Right atrium auricular region (tissue), 2 donors: Measurements from ENCODE around the gene GAP43. TPM values are rescaled to one million over a fixed set of nuclear protein-coding genes. Genes with fewer than 3 reads are reported as not detected.
A peak's percentile ranks its signal among the peaks of the same experiment; 100 is the strongest.

Experiments used
- DNase-seq: peaks from one replicate; pipeline ENCODE4 v3.0.0-alpha.2; 2019; ENCODE audit warnings: low spot score
- H3K27ac ChIP-seq, 2 donors: fragments of 200-600 bp; sonication (generic); 1 replicate in 1 of 2; 2 replicates in 1 of 2; pipeline ENCODE4 v1.5.1; 2016 to 2019
- H3K27me3 ChIP-seq, 2 donors: fragments of 200-600 bp; sonication (generic); one replicate each; pipeline versions ENCODE4 v1.5.1 to v1.6.0; 2017 to 2019
- H3K36me3 ChIP-seq: fragments of 200-600 bp; sonication (generic); one replicate; pipeline ENCODE4 v1.5.1; 2016
- H3K4me1 ChIP-seq, 2 donors: fragments of 200-600 bp; sonication (generic); one replicate each; pipeline versions ENCODE4 v1.5.1 to v1.6.0; 2017 to 2019
- H3K4me3 ChIP-seq, 2 donors: fragments of 200-600 bp; sonication (generic); 1 replicate in 1 of 2; 2 replicates in 1 of 2; pipeline ENCODE4 v1.5.1; 2017 to 2019; ENCODE audit warnings: mild to moderate bottlenecking in 1 of 2, moderate library complexity in 1 of 2
- H3K9me3 ChIP-seq, 2 donors: fragments of 200-600 bp; sonication (generic); one replicate each; pipeline ENCODE4 v1.5.1; 2019
- CTCF ChIP-seq, 2 donors: fragments of 200-600 bp; sonication (generic); IDR thresholded peaks; one replicate each; pipeline ENCODE4 v1.5.1; 2019; ENCODE audit warnings: antibody characterized with exemption in 2 of 2
- total RNA-seq, 2 donors: library from RNA; depleted of rRNA; stranded (reverse); fragments of >200 nt; gene quantifications; one replicate each; pipeline ENCODE4 v1.1.0, GENCODE V29; 2016

The GAP43 gene
- total RNA-seq, 2 donors from 2014 or later = 0.47 to 1.7 TPM

- H3K9me3 ChIP-seq = no peaks in the 10 kb centered on the region
- H3K27ac ChIP-seq = no peak overlapping the region
- TF ChIP-seq CTCF (IDR thresholded peaks at IDR 0.05) = no peak
- no peaks in the 10 kb centered on the region for H3K27me3 ChIP-seq
- no peak for DNase-seq
- H3K4me1 ChIP-seq = no peaks in the 10 kb centered on the region
- peak overlapping the region in 1 of 2 donors; percentile 37 for H3K4me3 ChIP-seq
- H3K36me3 ChIP-seq = no peaks in the 10 kb centered on the region
Measured at GRCh38 chr3:115624029-115624741, 875 bp downstream of the GAP43 start.

- Histone ChIP-seq H3K27ac (no peak overlapping the region), H3K9me3 (no peaks in the 10 kb centered on the region), H3K4me1 (no peaks in the 10 kb centered on the region), H3K27me3 (no peaks in the 10 kb centered on the region), H3K4me3 (peak overlapping the region in 1 of 2 donors; percentile 37), H3K36me3 (no peaks in the 10 kb centered on the region)
- no peak for TF ChIP-seq CTCF (IDR thresholded peaks at IDR 0.05)
- no peak for DNase-seq
Measured at GRCh38 chr3:115624901-115625300, 1.6 kb downstream of the GAP43 start.

- no peak for DNase-seq
- no peak for TF ChIP-seq CTCF (IDR thresholded peaks at IDR 0.05)
- Histone ChIP-seq H3K4me1 (no peaks in the 10 kb centered on the region), H3K9me3 (no peaks in the 10 kb centered on the region), H3K27me3 (no peaks in the 10 kb centered on the region), H3K27ac (no peak overlapping the region), H3K36me3 (no peaks in the 10 kb centered on the region), H3K4me3 (no peak overlapping the region)
Measured at GRCh38 chr3:115626006-115626409, 2.7 kb downstream of the GAP43 start.

- Histone ChIP-seq H3K36me3 (no peaks in the 10 kb centered on the region), H3K4me3 (no peak overlapping the region), H3K27me3 (no peaks in the 10 kb centered on the region), H3K27ac (no peak overlapping the region), H3K4me1 (no peaks in the 10 kb centered on the region), H3K9me3 (no peaks in the 10 kb centered on the region)
- no peak for DNase-seq
- no peak for TF ChIP-seq CTCF (IDR thresholded peaks at IDR 0.05)
Measured at GRCh38 chr3:115626721-115627120, 3.4 kb downstream of the GAP43 start.

GRCh38 chr3:115627180-115628074 lies 4.1 kb downstream of the GAP43 start:
- no peak for DNase-seq
- H3K36me3 ChIP-seq = no peaks in the 10 kb centered on the region
- no peaks in the 10 kb centered on the region for H3K27me3 ChIP-seq
- H3K27ac ChIP-seq = no peak overlapping the region
- H3K9me3 ChIP-seq = no peaks in the 10 kb centered on the region
- no peak overlapping the region for H3K4me3 ChIP-seq
- no peaks in the 10 kb centered on the region for H3K4me1 ChIP-seq
- no peak for TF ChIP-seq CTCF (IDR thresholded peaks at IDR 0.05)
